Right lung (tissue), 5 donors: Measurements from ENCODE around the gene CTNND2. TPM values are rescaled to one million over a fixed set of nuclear protein-coding genes. Genes with fewer than 3 reads are reported as not detected.
A peak's percentile ranks its signal among the peaks of the same experiment; 100 is the strongest.

ENCODE experiments used
- DNase-seq, 2 donors: peaks; one replicate each; pipeline ENCODE4 v3.0.0-alpha.2; 2013
- polyA plus RNA-seq, 5 donors: library from polyadenylated mRNA; unstranded; fragments of 120-200 nt; gene quantifications; one replicate each; pipeline versions ENCODE4 v1.2.1 to v1.2.3, GENCODE V29; 2013; ENCODE audit warnings: inconsistent platforms in 1 of 5, low replicate concordance in 1 of 5; ENCODE audit not compliant: insufficient read length in 5 of 5, insufficient read depth in 1 of 5

CTNND2 gene
- polyA plus RNA-seq, 5 donors: 1.7 to 3.6 (median 1.9) TPM

- no peak for DNase-seq
Measured at GRCh38 chr5:11261241-11261640, 643.0 kb downstream of the CTNND2 start.

- DNase-seq: no peak
Measured at GRCh38 chr5:11258001-11258400, 646.2 kb downstream of the CTNND2 start.

- no peak for DNase-seq
Measured at GRCh38 chr5:11252523-11252922, 651.7 kb downstream of the CTNND2 start.

- no peak for DNase-seq
Measured at GRCh38 chr5:11252075-11252474, 652.2 kb downstream of the CTNND2 start.

GRCh38 chr5:11251247-11251646 lies 653.0 kb downstream of the CTNND2 start:
- peak; percentile 25 to 29 for DNase-seq

- DNase-seq: no peak
Measured at GRCh38 chr5:11248966-11249365, 655.3 kb downstream of the CTNND2 start.

GRCh38 chr5:11247224-11247623 lies 657.0 kb downstream of the CTNND2 start:
- DNase-seq: no peak

- DNase-seq: no peak
Measured at GRCh38 chr5:11240293-11241190, 663.7 kb downstream of the CTNND2 start.

GRCh38 chr5:11239261-11240015 lies 664.8 kb downstream of the CTNND2 start:
- no peak for DNase-seq

- DNase-seq: no peak
Measured at GRCh38 chr5:11234501-11234911, 669.7 kb downstream of the CTNND2 start.

- no peak for DNase-seq
Measured at GRCh38 chr5:11230890-11231289, 673.4 kb downstream of the CTNND2 start.

GRCh38 chr5:11227064-11227463 lies 677.2 kb downstream of the CTNND2 start:
- DNase-seq: no peak

- DNase-seq: no peak
Measured at GRCh38 chr5:11224436-11225187, 679.6 kb downstream of the CTNND2 start.

GRCh38 chr5:11222169-11222568 lies 682.1 kb downstream of the CTNND2 start:
- no peak for DNase-seq

- DNase-seq: no peak
Measured at GRCh38 chr5:11214864-11215644, 689.2 kb downstream of the CTNND2 start.

- no peak for DNase-seq
Measured at GRCh38 chr5:11212706-11213105, 691.5 kb downstream of the CTNND2 start.

- DNase-seq: no peak
Measured at GRCh38 chr5:11197726-11198125, 706.5 kb downstream of the CTNND2 start.

- DNase-seq: no peak
Measured at GRCh38 chr5:11191673-11192072, 712.6 kb downstream of the CTNND2 start.

GRCh38 chr5:11182441-11183080 lies 721.7 kb downstream of the CTNND2 start:
- peak in 1 of 2 donors; percentile 8 for DNase-seq

GRCh38 chr5:11181940-11182339 lies 722.3 kb downstream of the CTNND2 start:
- DNase-seq: no peak

- no peak for DNase-seq
Measured at GRCh38 chr5:11180890-11181289, 723.4 kb downstream of the CTNND2 start.
